ENCODE results near the gene SMIM23. TPM values are rescaled to one million over a fixed set of nuclear protein-coding genes. Genes with fewer than 3 reads are reported as not detected.
"Not testable (repeated sequence)": the region's sequence is repeated elsewhere in the genome, so short reads cannot be mapped to it uniquely, and the experiment has no call there.

The SMIM23 gene
- polyA plus RNA-seq, 3 donors, result not detected

DNA sequence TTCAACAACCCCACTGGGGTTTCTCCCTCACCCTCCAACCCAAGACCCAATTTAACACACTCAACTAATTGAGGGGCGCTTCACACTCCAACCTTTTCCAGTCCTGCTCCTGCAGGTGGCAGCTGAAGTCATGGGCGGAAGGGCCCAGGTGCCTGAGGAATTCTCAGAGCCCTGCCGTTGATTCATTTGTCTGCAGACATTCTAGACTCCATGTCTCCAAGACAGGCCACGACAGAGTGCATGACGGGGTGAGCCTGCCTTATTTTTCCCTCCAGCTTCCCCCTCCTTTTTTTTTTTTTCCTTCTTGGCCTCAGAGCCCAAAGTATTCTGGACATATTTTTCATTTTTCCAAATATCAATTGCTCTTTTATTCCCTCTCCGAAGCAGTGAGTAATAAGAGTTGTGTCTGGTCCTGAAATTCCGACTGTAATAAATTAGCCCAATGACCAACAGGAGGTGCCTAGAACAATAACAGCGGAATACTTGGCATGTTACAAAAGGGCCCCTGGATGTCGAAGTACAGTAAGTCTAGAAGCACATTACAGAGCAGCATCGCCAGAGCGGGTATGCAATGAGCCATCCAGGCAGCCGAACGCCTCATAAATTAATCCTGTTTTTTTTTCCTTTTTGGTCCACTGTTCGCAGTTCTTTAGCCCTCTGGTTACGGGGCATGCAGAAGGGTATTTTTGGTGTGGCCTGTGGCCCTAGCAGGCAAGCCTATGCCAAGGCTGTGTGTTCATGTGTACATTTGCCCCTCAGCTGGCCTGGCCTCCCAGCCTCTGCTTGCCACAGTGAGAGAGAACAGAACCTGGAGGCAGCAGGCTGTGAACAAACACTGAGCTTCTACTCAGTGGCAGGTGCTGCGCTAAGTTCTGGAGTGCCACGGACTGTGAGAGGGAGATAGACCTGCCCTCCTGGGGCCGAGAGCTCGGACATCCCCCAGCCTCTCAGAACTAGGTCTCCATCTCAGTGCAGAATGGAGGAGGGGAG, 8.6 kb upstream of the SMIM23 start:
- Mint-ChIP-seq H3K9me3 (peaks cover 0 to 6% (median 4%) of the 10 kb centered on the region in 7 donors), H3K36me3 (peaks cover 0 to 2% of the 10 kb centered on the region in 2 donors), H3K27ac (no peak overlapping the region), H3K4me3 (no peak overlapping the region), H3K4me1 (no peaks in the 10 kb centered on the region), H3K27me3 (ENCODE audit: low read depth in 3 of 3) (peaks cover 0 to 5% (median 0%) of the 10 kb centered on the region in 3 donors)
- Histone ChIP-seq H3K9me3 (replicated peaks in 1 of 2; ENCODE audit: control insufficient read depth in 1 of 2, insufficient read depth in 1 of 2, low read length in 2 of 2) (no peaks in the 10 kb centered on the region), H3K4me1 (ENCODE audit: control insufficient read depth in 1 of 2, insufficient read depth in 2 of 2, low read length in 2 of 2) (no peaks in the 10 kb centered on the region), H3K4me2 (replicated peaks; ENCODE audit: extremely low read depth, low read length, poor library complexity, severe bottlenecking) (no peak overlapping the region), H2AFZ (ENCODE audit: insufficient read depth, low read depth, low read length, poor library complexity, severe bottlenecking) (no peak overlapping the region), H4K20me1 (ENCODE audit: insufficient read depth, low read length) (no peaks in the 10 kb centered on the region), H3K36me3 (replicated peaks in 1 of 2; ENCODE audit: control insufficient read depth in 1 of 2, insufficient read depth in 2 of 2, low read length in 2 of 2) (no peaks in the 10 kb centered on the region), H3K27ac (ENCODE audit: low read depth in 1 of 2, low read length in 2 of 2) (no peak overlapping the region), H3K4me3 (replicated peaks in 1 of 3; ENCODE audit: low read depth in 2 of 3, low read length in 3 of 3) (no peak overlapping the region), H3K9ac (ENCODE audit: insufficient read depth, low read length, poor library complexity, severe bottlenecking) (no peak overlapping the region), H3K27me3 (ENCODE audit: control insufficient read depth in 2 of 2, insufficient read depth in 2 of 2, low read length in 2 of 2) (no peaks in the 10 kb centered on the region), H3K79me2 (ENCODE audit: insufficient read depth, low read length) (no peaks in the 10 kb centered on the region)
- intact Hi-C loops (cut with micrococcal nuclease), result no loop called here
- no peak for DNase-seq
- TF ChIP-seq, protein P1, sequence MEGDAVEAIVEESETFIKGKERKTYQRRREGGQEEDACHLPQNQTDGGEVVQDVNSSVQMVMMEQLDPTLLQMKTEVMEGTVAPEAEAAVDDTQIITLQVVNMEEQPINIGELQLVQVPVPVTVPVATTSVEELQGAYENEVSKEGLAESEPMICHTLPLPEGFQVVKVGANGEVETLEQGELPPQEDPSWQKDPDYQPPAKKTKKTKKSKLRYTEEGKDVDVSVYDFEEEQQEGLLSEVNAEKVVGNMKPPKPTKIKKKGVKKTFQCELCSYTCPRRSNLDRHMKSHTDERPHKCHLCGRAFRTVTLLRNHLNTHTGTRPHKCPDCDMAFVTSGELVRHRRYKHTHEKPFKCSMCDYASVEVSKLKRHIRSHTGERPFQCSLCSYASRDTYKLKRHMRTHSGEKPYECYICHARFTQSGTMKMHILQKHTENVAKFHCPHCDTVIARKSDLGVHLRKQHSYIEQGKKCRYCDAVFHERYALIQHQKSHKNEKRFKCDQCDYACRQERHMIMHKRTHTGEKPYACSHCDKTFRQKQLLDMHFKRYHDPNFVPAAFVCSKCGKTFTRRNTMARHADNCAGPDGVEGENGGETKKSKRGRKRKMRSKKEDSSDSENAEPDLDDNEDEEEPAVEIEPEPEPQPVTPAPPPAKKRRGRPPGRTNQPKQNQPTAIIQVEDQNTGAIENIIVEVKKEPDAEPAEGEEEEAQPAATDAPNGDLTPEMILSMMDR (IDR thresholded peaks at IDR 0.05), result no peak
- 92% methylated on average over 17 of the region's 19 CpGs for WGBS (ENCODE audit: insufficient coverage)

DNA sequence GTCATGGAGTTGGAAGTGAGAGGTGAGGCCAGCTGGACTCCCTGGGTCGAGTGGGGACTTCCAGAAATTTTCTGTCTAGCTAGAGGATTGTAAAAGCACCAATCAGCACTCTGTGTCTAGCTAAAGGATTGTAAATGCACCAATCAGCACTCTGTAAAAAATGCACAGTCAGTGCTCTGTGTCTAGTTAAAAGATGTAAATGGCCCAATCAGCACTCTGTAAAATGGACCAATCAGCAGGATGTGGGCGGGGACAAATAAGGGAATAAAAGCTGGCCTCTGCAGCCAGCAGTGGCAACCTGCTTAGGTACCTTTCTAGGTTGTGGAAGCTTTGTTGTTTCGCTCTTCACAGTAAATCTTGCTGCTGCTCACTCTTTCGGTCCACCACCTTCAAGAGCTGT, 3.9 kb upstream of the SMIM23 start:
- H3K4me1 ChIP-seq (ENCODE audit: control insufficient read depth in 1 of 2, insufficient read depth in 2 of 2, low read length in 2 of 2); H3K27ac ChIP-seq (ENCODE audit: low read depth in 1 of 2, low read length in 2 of 2); H3K4me1 Mint-ChIP-seq; H3K79me2 ChIP-seq (ENCODE audit: insufficient read depth, low read length); H3K4me2 ChIP-seq (replicated peaks; ENCODE audit: extremely low read depth, low read length, poor library complexity, severe bottlenecking); H3K9me3 ChIP-seq (replicated peaks in 1 of 2; ENCODE audit: control insufficient read depth in 1 of 2, insufficient read depth in 1 of 2, low read length in 2 of 2); DNase-seq; intact Hi-C loops (cut with micrococcal nuclease); H3K36me3 Mint-ChIP-seq; H3K4me3 Mint-ChIP-seq; H3K4me3 ChIP-seq (replicated peaks in 1 of 3; ENCODE audit: low read depth in 2 of 3, low read length in 3 of 3); H3K36me3 ChIP-seq (replicated peaks in 1 of 2; ENCODE audit: control insufficient read depth in 1 of 2, insufficient read depth in 2 of 2, low read length in 2 of 2); H2AFZ ChIP-seq (ENCODE audit: insufficient read depth, low read depth, low read length, poor library complexity, severe bottlenecking); H3K27me3 ChIP-seq (ENCODE audit: control insufficient read depth in 2 of 2, insufficient read depth in 2 of 2, low read length in 2 of 2); H3K9ac ChIP-seq (ENCODE audit: insufficient read depth, low read length, poor library complexity, severe bottlenecking); H3K27ac Mint-ChIP-seq; H3K9me3 Mint-ChIP-seq; H4K20me1 ChIP-seq (ENCODE audit: insufficient read depth, low read length): not testable (repeated sequence)
- peaks cover 0 to 10% (median 4%) of the 10 kb centered on the region in 3 donors for H3K27me3 Mint-ChIP-seq (ENCODE audit: low read depth in 3 of 3)
- 88% methylated on average over 4 of the region's 4 CpGs for WGBS (ENCODE audit: insufficient coverage)
